Measurements from ENCODE around the gene ABHD16B. TPM values are rescaled to one million over a fixed set of nuclear protein-coding genes. Genes with fewer than 3 reads are reported as not detected.

The ABHD16B gene
- polyA plus RNA-seq, 1 donor (not counting 4 experiments of a cell fraction or from before 2014, with no cell fraction given): not detected

- peaks cover 32% of the 10 kb centered on the region for H4K20me1 ChIP-seq (ENCODE audit: control insufficient read depth, extremely low read depth, insufficient read depth, low read length)
- dilution Hi-C loops (cut with MboI; ENCODE audit: extremely low pct_ligation_motif_present, low sequenced_read_pairs): no loop called here
These were observed 24.2 kb downstream of the ABHD16B start for GRCh38 chr20:63885264-63886053.

GRCh38 chr20:63886054-63886419 is 24.7 kb downstream of the ABHD16B start:
- H3K4me3 ChIP-seq (ENCODE audit: control insufficient read depth in 2 of 3, extremely low read depth in 1 of 3, insufficient read depth in 2 of 3, low read depth in 1 of 3, low read length in 3 of 3): no peak overlapping the region
- peaks cover 58% of the 10 kb centered on the region for H3K79me2 ChIP-seq (ENCODE audit: control insufficient read depth, insufficient read depth, low read length)
- H3K9me3 ChIP-seq (ENCODE audit: control insufficient read depth, low read depth, low read length): no peaks in the 10 kb centered on the region
- H3K4me2 ChIP-seq (ENCODE audit: control insufficient read depth, extremely low read depth, insufficient read depth, low read depth, low read length): no peak overlapping the region
- H2AFZ ChIP-seq (ENCODE audit: control insufficient read depth, low read length): no peak overlapping the region
- dilution Hi-C loops (cut with MboI; ENCODE audit: extremely low pct_ligation_motif_present, low sequenced_read_pairs): no loop called here
- H3K36me3 ChIP-seq (ENCODE audit: control insufficient read depth in 2 of 2, extremely low read depth in 1 of 2, insufficient read depth in 2 of 2, low read length in 2 of 2): peaks cover 59 to 64% of the 10 kb centered on the region in 2 experiments
- TF ChIP-seq EZH2 (IDR thresholded peaks at IDR 0.05; ENCODE audit: low read length) (no peak), CTCF (optimal IDR thresholded peaks at IDR 0.05 in 1 of 3, IDR thresholded peaks at IDR 0.05 in 1 of 3, conservative IDR thresholded peaks at IDR 0.05 in 1 of 3; ENCODE audit: extremely low read depth in 1 of 3, insufficient read depth in 2 of 3, low read length in 3 of 3) (no peak)
- no peak for DNase-seq (ENCODE audit: low read depth, low spot score)
- no peak overlapping the region for H3K9ac ChIP-seq (ENCODE audit: control insufficient read depth, extremely low read depth, insufficient read depth, low read length)
- no peak for FAIRE-seq
- no peaks in the 10 kb centered on the region for H3K27me3 ChIP-seq (ENCODE audit: control insufficient read depth, extremely low read depth, insufficient read depth, low read length)
- peaks cover 3% of the 10 kb centered on the region for H3K9me1 ChIP-seq (ENCODE audit: control insufficient read depth, extremely low read depth, insufficient read depth, low read length)
- H3K27ac ChIP-seq (ENCODE audit: control insufficient read depth, insufficient read depth, low read length): peak overlapping the region; percentile 44
- H3K4me1 ChIP-seq (ENCODE audit: control insufficient read depth, extremely low read depth, insufficient read depth, low read length): peaks cover 44% of the 10 kb centered on the region
- peaks cover 32% of the 10 kb centered on the region for H4K20me1 ChIP-seq (ENCODE audit: control insufficient read depth, extremely low read depth, insufficient read depth, low read length)

More at GRCh38 chr20:63885264-63886053, 24.2 kb downstream of the ABHD16B start:
- FAIRE-seq: peak; percentile 43
- Histone ChIP-seq H3K27ac (ENCODE audit: control insufficient read depth, insufficient read depth, low read length) (peak overlapping the region; percentile 44), H3K27me3 (ENCODE audit: control insufficient read depth, extremely low read depth, insufficient read depth, low read length) (no peaks in the 10 kb centered on the region), H3K4me1 (ENCODE audit: control insufficient read depth, extremely low read depth, insufficient read depth, low read length) (peaks cover 44% of the 10 kb centered on the region), H3K79me2 (ENCODE audit: control insufficient read depth, insufficient read depth, low read length) (peaks cover 60% of the 10 kb centered on the region), H3K9ac (ENCODE audit: control insufficient read depth, extremely low read depth, insufficient read depth, low read length) (no peak overlapping the region), H3K4me3 (ENCODE audit: control insufficient read depth in 2 of 3, extremely low read depth in 1 of 3, insufficient read depth in 2 of 3, low read depth in 1 of 3, low read length in 3 of 3) (no peak overlapping the region), H3K9me1 (ENCODE audit: control insufficient read depth, extremely low read depth, insufficient read depth, low read length) (peaks cover 3% of the 10 kb centered on the region), H3K9me3 (ENCODE audit: control insufficient read depth, low read depth, low read length) (no peaks in the 10 kb centered on the region), H3K4me2 (ENCODE audit: control insufficient read depth, extremely low read depth, insufficient read depth, low read depth, low read length) (no peak overlapping the region), H2AFZ (ENCODE audit: control insufficient read depth, low read length) (no peak overlapping the region), H3K36me3 (ENCODE audit: control insufficient read depth in 2 of 2, extremely low read depth in 1 of 2, insufficient read depth in 2 of 2, low read length in 2 of 2) (peaks cover 53 to 58% of the 10 kb centered on the region in 2 experiments)
- no peak for TF ChIP-seq CTCF (optimal IDR thresholded peaks at IDR 0.05 in 1 of 3, IDR thresholded peaks at IDR 0.05 in 1 of 3, conservative IDR thresholded peaks at IDR 0.05 in 1 of 3; ENCODE audit: extremely low read depth in 1 of 3, insufficient read depth in 2 of 3, low read length in 3 of 3)
- TF ChIP-seq EZH2 (IDR thresholded peaks at IDR 0.05; ENCODE audit: low read length): no peak
- peak; percentile 63 for DNase-seq (ENCODE audit: low read depth, low spot score)

All from keratinocyte (primary cell).